ENCODE measurements around the gene BHLHE23. TPM values are rescaled to one million over a fixed set of nuclear protein-coding genes. Genes with fewer than 3 reads are reported as not detected.

Gene BHLHE23
- total RNA-seq, 4 donors from 2014 or later: not detected

DNA sequence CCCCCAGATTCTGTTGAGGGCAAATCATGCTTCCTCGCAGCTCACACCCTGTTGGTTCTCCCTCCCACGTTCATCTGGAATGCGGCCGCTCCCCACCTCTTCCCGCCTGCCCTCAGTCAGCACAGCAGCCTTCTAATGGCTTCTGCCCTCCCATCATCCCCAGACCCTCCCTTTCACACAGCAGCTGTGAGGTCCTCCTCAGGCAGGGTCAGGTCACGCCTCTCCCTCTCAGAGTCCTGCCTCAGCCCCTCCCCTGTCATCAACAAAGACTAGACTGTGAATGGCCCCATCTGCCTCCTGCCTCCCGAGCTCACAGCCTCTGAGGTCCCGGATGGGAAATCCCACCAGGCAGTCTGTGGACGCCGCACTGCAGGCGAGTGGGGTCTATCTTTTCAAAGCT, 7.9 kb upstream of the BHLHE23 start:
- TF ChIP-seq, protein P1, sequence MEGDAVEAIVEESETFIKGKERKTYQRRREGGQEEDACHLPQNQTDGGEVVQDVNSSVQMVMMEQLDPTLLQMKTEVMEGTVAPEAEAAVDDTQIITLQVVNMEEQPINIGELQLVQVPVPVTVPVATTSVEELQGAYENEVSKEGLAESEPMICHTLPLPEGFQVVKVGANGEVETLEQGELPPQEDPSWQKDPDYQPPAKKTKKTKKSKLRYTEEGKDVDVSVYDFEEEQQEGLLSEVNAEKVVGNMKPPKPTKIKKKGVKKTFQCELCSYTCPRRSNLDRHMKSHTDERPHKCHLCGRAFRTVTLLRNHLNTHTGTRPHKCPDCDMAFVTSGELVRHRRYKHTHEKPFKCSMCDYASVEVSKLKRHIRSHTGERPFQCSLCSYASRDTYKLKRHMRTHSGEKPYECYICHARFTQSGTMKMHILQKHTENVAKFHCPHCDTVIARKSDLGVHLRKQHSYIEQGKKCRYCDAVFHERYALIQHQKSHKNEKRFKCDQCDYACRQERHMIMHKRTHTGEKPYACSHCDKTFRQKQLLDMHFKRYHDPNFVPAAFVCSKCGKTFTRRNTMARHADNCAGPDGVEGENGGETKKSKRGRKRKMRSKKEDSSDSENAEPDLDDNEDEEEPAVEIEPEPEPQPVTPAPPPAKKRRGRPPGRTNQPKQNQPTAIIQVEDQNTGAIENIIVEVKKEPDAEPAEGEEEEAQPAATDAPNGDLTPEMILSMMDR (IDR thresholded peaks at IDR 0.05): no peak
- TF ChIP-seq EP300 (IDR thresholded peaks at IDR 0.05) (no peak), POLR2A (IDR thresholded peaks at IDR 0.05; ENCODE audit: low read depth) (no peak)
- DNase-seq (ENCODE audit: extremely low spot score): no peak
- Histone ChIP-seq H3K4me1 (peaks cover 0 to 7% (median under 1%) of the 10 kb centered on the region in 4 donors), H3K4me3 (no peak overlapping the region), H3K27me3 (peaks cover 2 to 98% (median 25%) of the 10 kb centered on the region in 4 donors), H3K27ac (replicated peaks in 1 of 4) (no peak overlapping the region), H3K36me3 (no peaks in the 10 kb centered on the region), H3K9me3 (peaks cover 0 to 22% (median 15%) of the 10 kb centered on the region in 4 donors)
- intact Hi-C loops (cut with DNase I): no loop called here
- 16% methylated on average over 8 of the region's 11 CpGs for WGBS

DNA sequence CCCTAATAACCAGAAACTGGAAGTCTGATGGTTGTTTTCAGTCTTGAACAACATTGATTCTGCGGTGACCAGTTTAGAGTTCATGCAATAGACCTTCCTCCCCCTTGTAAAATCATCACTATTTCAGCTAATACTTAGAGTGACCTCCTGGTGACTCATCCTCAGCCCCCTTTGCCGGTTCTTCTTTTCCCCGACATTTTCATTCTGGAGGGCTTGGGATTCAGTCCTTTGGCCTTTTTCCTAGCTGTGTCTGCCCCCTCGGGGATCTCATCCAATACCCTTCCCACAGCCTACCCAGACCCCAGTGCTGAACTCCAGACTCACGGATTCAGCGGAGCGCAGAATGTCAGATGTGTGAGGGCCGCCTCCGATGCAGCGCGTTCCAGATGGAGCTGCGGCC, 7.5 kb upstream of the BHLHE23 start:
- WGBS: 19% methylated on average over 12 of the region's 12 CpGs
- Histone ChIP-seq H3K36me3 (no peaks in the 10 kb centered on the region), H3K4me3 (no peak overlapping the region), H3K9me3 (peaks cover 0 to 22% (median 15%) of the 10 kb centered on the region in 4 donors), H3K27ac (replicated peaks in 1 of 4) (no peak overlapping the region), H3K27me3 (peaks cover 4 to 99% (median 29%) of the 10 kb centered on the region in 4 donors), H3K4me1 (peaks cover 1 to 11% (median 4%) of the 10 kb centered on the region in 4 donors)
- intact Hi-C loops (cut with DNase I): no loop called here
- no peak for DNase-seq (ENCODE audit: extremely low spot score)
- TF ChIP-seq POLR2AphosphoS5 (IDR thresholded peaks at IDR 0.05): no peak
- TF ChIP-seq POLR2A (IDR thresholded peaks at IDR 0.05; ENCODE audit: low read depth): no peak
- TF ChIP-seq, protein P1 (IDR thresholded peaks at IDR 0.05): no peak
- TF ChIP-seq EP300 (IDR thresholded peaks at IDR 0.05): no peak

DNA sequence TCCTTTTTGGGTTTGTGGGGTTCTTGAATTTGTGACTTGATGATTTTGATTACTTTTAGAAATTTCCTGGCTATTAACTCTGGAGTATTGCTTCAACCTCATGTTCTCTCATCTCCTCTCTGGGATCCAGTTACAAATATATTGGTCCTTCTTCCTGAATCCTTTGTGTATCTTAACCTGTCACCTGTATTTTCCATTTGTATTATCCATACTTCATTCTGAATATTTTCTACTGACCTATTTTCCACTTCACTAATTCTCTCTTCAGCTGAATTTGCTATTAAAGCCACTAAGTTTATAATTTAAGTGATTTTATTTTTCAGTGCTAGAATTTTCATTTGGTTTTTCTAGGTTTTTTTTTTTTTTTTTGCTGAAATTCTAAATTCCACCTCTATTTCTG, 6.4 kb upstream of the BHLHE23 start:
- intact Hi-C loops (cut with DNase I): no loop called here
- Histone ChIP-seq H3K36me3 (no peaks in the 10 kb centered on the region), H3K4me1 (peaks cover 9 to 22% (median 15%) of the 10 kb centered on the region in 4 donors), H3K27me3 (peaks cover 6 to 100% (median 39%) of the 10 kb centered on the region in 4 donors), H3K9me3 (peaks cover 0 to 22% (median 15%) of the 10 kb centered on the region in 4 donors), H3K4me3 (no peak overlapping the region), H3K27ac (replicated peaks in 1 of 4) (no peak overlapping the region)
- no peak for DNase-seq (ENCODE audit: extremely low spot score)
- TF ChIP-seq POLR2AphosphoS5 (IDR thresholded peaks at IDR 0.05) (no peak), POLR2A (IDR thresholded peaks at IDR 0.05; ENCODE audit: low read depth) (no peak), EP300 (IDR thresholded peaks at IDR 0.05) (no peak)
- TF ChIP-seq, protein P1 (IDR thresholded peaks at IDR 0.05): no peak

DNA sequence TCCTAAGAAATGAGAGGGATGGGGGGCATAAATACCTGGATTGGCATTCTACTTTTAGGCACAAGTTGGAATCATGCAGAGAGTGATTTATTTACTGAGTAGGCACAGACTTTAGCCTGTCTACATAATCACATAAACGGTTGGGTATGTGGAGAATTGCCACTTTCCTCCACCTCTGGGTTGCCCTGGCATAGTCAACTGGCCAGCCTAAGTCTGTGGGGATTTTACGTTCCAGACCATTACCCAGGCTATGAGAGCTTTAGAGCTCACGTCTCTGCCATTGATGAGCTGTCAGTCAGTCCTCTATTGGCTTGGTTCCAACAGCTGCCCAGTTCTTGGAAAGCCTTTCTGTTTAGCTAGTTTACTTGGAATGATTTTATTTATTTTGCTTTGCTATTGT, 5.0 kb upstream of the BHLHE23 start:
- Histone ChIP-seq H3K27ac (replicated peaks in 1 of 4) (no peak overlapping the region), H3K36me3 (no peaks in the 10 kb centered on the region), H3K4me3 (no peak overlapping the region), H3K4me1 (peaks cover 17 to 36% (median 27%) of the 10 kb centered on the region in 4 donors), H3K9me3 (peaks cover 0 to 22% (median 15%) of the 10 kb centered on the region in 4 donors), H3K27me3 (peaks cover 10 to 100% (median 52%) of the 10 kb centered on the region in 4 donors)
- no peak for DNase-seq (ENCODE audit: extremely low spot score)
- WGBS: 46% methylated on average over 3 of the region's 3 CpGs
- intact Hi-C loops (cut with DNase I): no loop called here
- TF ChIP-seq POLR2A (IDR thresholded peaks at IDR 0.05; ENCODE audit: low read depth) (no peak), EP300 (IDR thresholded peaks at IDR 0.05) (no peak), POLR2AphosphoS5 (IDR thresholded peaks at IDR 0.05) (no peak)
- TF ChIP-seq, protein P1 (IDR thresholded peaks at IDR 0.05): no peak
